GM21367 (cell line): Measurements from ENCODE around the gene TMEM131L.
"Not testable (repeated sequence)": the region's sequence is repeated elsewhere in the genome, so short reads cannot be mapped to it uniquely, and the experiment has no call there.

ENCODE experiments used
- ATAC-seq: cut with Tn5 transposase; IDR thresholded peaks from one replicate; pipeline ENCODE4 v1.9.1; 2021; ENCODE audit not compliant: unreplicated experiment

Gene TMEM131L, protein sequence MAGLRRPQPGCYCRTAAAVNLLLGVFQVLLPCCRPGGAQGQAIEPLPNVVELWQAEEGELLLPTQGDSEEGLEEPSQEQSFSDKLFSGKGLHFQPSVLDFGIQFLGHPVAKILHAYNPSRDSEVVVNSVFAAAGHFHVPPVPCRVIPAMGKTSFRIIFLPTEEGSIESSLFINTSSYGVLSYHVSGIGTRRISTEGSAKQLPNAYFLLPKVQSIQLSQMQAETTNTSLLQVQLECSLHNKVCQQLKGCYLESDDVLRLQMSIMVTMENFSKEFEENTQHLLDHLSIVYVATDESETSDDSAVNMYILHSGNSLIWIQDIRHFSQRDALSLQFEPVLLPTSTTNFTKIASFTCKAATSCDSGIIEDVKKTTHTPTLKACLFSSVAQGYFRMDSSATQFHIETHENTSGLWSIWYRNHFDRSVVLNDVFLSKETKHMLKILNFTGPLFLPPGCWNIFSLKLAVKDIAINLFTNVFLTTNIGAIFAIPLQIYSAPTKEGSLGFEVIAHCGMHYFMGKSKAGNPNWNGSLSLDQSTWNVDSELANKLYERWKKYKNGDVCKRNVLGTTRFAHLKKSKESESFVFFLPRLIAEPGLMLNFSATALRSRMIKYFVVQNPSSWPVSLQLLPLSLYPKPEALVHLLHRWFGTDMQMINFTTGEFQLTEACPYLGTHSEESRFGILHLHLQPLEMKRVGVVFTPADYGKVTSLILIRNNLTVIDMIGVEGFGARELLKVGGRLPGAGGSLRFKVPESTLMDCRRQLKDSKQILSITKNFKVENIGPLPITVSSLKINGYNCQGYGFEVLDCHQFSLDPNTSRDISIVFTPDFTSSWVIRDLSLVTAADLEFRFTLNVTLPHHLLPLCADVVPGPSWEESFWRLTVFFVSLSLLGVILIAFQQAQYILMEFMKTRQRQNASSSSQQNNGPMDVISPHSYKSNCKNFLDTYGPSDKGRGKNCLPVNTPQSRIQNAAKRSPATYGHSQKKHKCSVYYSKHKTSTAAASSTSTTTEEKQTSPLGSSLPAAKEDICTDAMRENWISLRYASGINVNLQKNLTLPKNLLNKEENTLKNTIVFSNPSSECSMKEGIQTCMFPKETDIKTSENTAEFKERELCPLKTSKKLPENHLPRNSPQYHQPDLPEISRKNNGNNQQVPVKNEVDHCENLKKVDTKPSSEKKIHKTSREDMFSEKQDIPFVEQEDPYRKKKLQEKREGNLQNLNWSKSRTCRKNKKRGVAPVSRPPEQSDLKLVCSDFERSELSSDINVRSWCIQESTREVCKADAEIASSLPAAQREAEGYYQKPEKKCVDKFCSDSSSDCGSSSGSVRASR (N-terminal part only)

GRCh38 chr4:153466081-153466948 lies at the start of gene TMEM131L:
Gene TMEM131L, plus strand, starts transcription at chr4:153466360. Its CDS starts 38 bp downstream, at chr4:153466398.
- peak; percentile 28 for ATAC-seq

- not testable (repeated sequence) for ATAC-seq
These were observed 49.7 kb upstream of the TMEM131L start for GRCh38 chr4:153416456-153416855.

DNA sequence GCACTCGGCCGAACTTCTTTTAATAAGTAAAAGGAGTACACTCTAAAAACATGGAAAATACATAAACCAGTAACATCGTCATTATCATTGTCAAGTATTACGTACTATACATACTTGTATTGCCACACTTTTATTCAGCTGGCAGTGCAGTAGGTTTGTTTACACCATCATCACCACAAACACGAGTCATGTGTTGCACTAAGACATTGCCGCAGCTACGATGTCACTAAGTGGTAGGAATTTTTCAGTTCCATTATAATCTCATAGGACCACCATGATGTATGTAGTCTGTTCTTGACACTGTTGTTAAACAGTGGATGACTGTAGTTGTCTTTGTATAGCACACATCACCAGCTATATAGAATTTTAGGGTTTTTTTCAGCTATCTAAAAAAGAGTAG lies 48.0 kb upstream of the TMEM131L start:
- ATAC-seq: no peak

- ATAC-seq: no peak
These were observed 47.6 kb upstream of the TMEM131L start for GRCh38 chr4:153418558-153418957.

DNA sequence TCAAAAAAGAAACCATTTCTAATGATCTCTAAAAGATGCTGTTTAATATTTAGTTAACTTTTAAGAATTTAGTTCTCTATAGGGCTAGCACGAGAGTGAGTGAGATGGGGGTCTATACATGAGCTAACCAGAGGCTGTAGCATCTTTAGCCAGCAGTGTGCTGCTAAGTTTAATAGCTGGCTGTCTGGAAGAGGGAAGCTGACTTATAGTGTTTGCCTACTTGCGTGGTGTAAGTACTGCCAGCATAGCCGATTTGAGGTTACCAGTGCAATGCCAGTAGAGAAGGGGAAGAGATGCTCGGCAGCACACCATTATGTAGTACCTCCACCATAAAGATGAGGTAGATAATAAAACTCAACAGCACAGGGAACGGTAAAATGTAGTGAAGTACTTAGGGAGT lies 47.1 kb upstream of the TMEM131L start:
- ATAC-seq: no peak

DNA sequence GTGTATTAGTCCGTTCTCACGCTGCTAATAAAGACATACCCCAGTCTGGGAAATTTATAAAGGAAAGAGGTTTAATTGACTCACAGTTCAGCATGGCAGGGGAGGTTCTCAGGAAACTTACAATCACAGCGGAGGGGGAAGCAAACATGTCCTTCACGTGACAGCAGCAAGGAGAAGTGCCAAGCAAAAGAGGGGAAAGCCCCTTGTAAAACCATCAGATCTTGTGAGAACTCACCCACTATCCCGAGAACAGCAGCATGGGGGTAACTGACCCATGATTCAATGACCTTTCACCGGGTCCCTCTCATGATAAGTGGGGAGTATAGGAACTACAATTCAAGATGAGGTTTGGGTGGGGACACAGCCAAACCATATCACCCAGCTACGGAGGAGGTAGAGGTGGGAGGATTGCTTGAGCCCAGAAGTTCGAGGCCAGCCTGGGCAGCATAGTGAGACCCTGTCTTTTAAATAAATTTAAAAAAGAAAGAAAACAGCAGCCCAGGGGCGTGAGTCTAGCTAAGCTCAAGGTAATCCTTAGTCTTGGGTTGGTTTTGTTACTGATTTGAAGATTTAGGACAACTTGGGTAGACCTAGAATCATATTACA lies 46.4 kb upstream of the TMEM131L start:
- ATAC-seq: no peak

DNA sequence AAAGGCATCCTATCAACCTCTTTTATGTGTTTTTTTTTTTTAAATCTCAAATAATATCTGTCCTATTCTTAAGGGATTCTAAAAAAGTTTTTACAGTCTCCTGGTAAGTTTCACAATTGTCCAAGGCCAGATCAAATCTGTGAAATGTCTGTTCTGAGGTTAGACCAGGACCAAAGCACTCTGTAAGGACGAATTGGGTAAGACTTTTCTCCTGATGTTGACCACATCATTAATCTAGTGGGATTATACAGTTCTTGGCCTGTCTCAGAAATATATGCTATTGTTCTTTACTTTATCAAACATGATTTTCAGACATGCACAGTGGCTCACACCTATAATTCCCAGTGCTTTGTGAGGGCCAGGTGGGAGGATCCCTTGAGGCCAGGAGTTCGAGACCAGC lies 45.8 kb upstream of the TMEM131L start:
- ATAC-seq: no peak

DNA sequence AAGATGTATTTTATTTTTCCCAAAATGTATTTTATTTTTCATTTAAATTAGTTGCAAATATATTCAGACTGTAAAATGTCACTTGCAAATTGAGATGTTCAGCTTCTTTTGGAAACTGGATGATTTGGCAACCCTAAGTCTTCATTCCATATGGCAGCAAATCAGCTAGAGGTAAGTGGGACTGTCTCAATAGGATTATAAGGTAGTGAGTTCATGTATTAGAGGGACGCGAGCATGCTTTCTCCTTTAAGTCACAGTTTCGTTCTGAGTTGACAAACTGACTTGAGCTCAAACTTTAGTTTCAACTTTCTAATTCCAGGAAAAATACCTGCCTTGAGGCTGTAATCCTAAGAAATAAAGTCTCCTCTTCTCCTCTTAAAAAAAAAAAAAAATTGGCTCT lies 44.2 kb upstream of the TMEM131L start:
- ATAC-seq: peak; percentile 61

DNA sequence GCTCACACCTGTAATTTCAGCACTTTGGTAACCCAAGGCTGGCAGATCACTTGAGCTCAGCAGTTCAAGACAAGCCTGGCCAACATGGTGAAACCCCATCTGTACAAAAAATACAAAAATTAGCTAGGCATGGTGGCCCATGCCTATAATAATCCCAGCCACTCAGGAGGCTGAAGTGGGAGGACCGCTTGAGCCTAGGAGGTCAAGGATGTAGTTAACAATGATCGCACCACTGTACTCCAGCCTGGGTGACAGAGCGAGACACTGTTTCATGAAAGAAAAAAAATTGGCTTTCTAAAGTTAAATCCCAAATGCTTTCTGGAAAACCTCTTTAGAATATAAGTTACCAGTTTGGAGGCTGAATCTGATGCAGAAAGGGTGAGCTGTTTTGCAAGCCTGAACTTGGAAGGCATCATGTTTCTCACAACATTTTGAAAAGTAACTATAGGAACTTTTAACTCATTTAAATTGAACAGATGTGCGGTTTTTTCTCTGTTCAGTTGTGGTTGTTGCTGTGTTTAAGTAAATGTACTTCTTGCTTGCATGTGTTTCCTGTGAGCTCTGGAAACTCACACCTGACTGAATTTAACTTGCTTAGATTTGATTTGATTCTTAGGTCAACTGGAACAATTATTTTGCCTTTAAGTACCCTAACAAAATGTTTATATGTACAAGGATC lies 39.8 kb upstream of the TMEM131L start:
- peak; percentile 64 for ATAC-seq

- ATAC-seq: no peak
These were observed 38.6 kb upstream of the TMEM131L start for GRCh38 chr4:153427363-153428071.

DNA sequence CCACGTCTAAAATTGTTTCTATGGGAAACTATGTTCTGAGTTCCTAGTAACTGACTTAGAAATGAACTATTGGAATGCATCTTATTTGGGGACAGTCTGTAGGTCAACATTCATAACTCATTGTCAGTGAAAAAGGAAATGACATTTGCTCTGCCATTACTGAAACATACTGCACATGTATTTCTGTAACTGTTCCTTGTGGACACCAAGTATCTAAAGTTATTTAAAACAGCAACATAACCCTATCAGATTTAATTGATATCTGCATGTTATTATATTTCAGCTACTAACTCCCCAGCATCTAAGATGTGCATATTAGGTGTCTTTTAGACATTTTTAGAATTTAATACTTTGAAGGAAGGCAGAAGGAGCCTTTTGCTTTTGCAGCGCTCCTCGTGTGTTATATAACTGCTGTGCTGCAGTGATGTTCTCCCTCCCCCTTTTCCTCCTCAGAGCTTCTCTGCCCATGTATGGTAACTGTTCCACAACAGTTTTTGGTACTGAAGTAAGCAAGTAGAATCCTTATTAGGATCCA lies 37.2 kb upstream of the TMEM131L start:
- ATAC-seq: no peak

DNA sequence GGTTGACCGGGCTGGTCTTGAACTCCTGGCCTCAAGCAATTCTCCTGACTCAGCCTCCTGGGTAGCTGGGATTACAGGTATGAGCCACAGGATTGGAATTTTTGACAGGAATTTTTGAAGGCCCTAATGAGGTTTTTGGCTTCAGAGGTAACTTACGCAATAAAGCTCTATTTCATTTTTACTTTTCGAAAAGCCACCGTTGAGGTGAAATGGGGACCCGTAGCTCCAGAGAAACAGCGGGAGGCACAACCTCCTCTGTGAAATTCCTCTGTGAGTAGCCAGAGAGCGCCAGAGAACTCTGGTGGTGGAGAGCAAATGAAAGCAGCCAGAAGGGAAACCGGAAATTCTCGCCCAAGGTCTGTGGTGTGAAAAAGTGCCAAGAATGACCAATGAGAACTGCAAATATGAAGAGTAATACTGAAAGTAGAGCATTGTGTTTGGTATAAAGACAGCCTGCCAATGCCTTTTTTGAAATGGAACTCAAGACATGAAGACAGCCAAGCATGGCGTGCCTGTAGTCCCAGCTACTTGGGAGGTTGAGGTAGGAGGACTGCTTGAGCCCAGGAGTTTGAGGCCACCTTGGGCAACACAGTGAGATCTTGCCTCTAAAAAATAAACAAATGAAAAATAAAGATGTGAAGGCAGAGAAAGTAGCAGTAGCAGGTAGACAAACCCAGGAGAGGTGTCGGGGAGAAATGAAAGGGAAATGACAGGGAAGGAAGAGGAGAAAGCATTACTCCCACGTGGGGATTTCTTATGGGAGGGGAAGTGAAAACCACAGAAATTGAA lies 33.0 kb upstream of the TMEM131L start:
- ATAC-seq: peak; percentile 91

DNA sequence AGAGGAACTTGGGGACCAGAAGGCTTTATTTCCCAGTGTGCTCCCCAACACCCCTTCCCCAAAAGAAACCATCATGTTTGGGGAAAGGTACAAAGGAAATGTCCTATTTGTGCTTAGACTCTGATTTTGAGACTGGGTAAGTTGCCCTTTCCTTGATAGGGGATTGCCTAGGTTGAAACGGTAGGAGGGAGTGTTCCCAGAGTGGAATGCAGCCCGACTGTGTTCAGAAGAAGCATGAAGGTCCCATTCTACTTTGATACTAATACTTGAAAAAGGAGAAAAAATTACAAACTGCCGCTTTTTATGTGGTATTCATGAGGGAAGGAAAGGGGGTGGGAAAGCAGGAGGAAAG lies 32.4 kb upstream of the TMEM131L start:
- ATAC-seq: no peak

DNA sequence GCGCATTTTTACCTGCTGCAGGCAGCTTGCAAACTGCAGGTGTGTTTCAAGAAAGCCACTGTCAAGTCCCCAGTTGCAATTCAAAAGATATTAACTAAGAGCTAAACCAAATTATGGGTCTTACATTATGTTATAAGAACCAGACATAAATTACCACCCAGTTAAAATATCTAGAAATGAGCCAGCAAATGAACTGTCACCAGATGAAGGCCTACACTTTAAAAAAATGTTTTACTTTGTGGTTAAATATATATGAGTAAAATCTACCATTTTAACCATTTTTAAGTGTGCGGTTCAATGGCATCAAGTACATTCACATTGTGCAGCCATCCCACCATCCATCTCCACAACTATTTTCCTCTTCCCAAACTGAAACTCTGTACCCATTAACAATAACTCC lies 32.0 kb upstream of the TMEM131L start:
- ATAC-seq: no peak

DNA sequence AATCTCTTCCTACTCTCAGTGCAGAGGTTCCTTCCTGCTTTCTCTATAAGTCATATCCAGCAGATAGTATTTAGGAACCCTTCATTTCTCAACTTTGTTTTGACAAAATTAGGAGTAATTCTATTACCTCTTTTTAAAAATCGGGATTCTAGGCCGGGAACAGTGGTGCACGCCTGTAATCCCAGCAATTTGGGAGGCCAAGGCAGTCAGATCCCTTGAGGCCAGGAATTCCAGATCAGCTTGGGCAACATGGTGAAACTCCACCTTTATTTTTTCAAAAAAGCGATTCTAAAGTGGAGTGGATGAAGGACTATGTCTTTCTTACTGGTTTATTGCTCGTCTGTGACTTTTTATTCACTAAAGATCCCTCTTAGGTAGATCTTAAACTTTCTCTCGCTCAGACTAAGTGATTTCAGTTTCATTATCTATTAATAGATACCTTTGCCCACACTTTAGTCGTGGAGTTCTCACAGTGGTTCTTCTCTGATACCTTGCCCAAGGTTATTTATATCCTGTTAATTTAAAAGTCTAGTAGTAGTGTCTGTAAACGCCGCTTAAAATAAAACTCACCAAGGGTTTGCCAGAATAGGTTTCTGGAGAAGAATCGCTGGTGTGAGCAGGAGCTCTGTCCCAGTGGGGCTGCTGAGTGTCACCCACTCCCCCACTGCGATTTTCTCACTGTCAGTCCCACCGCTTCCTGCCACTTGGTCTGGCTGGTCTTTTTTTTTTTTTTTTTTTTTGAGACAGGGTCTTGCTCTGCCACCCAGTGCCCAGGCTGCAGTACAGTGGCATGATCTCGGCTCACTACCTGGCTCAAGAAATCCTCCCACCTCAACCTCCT lies 27.0 kb upstream of the TMEM131L start:
- ATAC-seq: peak; percentile 82

DNA sequence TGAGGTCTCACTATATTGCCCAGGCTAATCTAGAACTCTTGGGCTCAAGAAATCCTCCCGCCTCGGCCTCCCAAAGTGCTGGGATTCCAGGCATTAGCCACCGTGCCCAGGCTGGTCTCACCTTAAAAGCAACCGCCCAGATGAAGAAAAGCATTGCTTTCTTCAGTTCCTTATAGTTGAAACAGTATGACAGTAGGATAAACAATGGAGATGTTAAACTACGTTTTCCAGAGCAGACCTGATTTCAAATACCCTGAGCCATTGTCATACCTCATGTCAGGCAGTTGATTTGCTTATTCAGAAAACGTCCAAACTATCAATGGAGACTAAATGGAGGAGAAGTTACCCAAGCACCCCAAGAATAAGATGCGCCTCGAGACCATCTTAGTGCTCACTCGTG lies 26.3 kb upstream of the TMEM131L start:
- no peak for ATAC-seq

DNA sequence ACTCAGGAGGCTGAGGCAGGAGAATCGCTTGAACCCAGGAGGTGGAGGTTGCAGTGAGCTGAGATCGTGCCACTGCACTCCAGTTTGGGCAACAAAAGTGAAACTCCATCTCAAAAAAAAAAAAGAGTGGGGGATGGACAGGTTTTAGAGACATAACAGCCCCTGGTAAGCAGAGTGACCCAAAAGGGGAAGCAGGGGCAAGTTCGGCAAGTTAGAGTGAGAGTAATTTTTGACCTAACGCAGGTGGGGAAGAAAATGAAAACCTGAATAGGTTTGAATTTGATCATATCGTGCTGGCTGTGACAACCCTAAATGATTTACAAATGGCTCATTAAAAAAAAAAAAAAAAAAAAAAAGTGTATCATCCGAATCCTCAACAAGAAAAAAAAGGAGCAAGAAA lies 25.7 kb upstream of the TMEM131L start:
- no peak for ATAC-seq
